Measurements from ENCODE around the gene MIPOL1.
"Not testable (repeated sequence)": the region's sequence is repeated elsewhere in the genome, so short reads cannot be mapped to it uniquely, and the experiment has no call there.

MIPOL1 gene

GRCh38 chr14:37469650-37470049 is 271.9 kb downstream of the MIPOL1 start:
- DNase-seq: no peak

DNA sequence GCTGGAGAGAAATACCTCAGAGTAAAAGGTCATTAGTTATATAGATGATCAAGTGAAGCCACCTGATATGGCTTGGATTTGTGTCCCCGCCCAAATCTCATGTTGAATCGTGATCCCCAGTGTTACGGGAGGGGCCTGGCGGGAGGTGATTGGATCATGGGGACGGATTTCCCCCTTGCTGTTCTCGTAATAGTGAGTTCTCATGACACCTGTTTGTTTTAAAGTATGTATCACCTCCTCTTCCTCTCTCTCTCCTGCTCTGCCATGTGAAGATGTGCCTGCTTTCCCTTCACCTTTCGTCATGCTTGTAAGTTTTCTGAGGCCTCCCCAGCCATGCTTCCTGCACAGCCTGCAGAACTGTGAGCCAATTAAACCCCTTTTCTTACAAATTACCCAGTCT is 272.5 kb downstream of the MIPOL1 start:
- DNase-seq: no peak

GRCh38 chr14:37472906-37473305 is 275.2 kb downstream of the MIPOL1 start:
- DNase-seq: no peak

- DNase-seq: no peak
Measured at GRCh38 chr14:37474191-37474590, 276.5 kb downstream of the MIPOL1 start.

- no peak for DNase-seq
Measured at GRCh38 chr14:37480446-37481290, 282.9 kb downstream of the MIPOL1 start.

DNA sequence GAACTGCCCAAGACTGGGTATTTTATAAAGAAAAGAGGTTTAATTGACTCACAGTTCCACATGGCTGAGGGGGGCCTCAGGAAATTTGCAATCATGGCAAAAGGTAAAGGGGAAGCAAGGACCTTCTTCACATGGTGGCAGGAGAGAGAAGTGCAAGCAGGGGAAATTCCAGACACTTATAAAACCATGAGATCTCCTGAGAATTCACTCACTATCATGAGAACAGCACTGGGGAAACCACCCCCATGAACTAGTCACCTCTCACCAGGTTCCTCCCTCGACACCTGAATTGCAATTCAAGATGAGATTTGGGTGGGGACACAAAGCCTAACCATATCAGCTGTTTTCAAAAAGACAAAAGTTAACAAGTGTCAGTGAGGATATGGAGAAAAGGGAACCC is 284.7 kb downstream of the MIPOL1 start:
- DNase-seq: no peak

GRCh38 chr14:37483672-37484071 is 285.9 kb downstream of the MIPOL1 start:
- no peak for DNase-seq

DNA sequence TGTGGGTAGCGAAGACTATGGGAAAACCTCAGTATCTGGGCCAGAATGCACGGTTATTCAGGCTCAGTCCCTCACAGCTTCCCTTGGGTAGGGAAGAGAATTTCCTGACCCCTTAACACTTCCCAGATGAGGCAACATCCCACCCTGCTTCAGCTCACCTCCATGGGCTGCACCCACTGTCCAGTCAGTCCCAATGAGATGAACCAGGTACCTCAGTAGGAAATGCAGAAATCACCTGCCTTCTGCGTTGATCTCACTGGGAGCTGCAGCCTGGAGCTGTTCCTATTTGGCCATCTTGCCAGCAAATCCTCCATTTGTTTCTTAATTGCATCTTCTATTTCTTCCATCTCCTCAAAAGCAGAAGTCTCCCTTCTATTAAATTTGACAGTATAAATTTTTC is 292.9 kb downstream of the MIPOL1 start:
- no peak for DNase-seq

GRCh38 chr14:37491076-37491475 is 293.3 kb downstream of the MIPOL1 start:
- DNase-seq: no peak

DNA sequence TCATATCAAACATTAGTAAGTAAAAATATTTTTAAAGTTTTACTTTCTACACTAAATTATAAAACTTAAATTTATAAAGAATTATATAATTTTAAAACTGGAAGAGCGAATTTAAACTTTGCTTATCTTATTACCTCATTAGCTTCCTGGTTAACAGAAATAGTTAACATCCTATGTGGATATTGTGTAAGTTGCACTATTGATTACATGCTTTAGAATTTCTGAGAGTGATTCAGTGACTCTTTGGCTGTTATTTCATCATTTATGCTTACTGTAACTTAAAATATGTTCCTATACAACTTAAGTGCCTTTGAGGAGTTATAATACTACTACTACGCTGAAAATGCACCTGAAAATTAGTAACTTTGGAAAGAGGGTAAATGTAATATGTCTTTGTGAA is 295.9 kb downstream of the MIPOL1 start:
- no peak for DNase-seq

DNA sequence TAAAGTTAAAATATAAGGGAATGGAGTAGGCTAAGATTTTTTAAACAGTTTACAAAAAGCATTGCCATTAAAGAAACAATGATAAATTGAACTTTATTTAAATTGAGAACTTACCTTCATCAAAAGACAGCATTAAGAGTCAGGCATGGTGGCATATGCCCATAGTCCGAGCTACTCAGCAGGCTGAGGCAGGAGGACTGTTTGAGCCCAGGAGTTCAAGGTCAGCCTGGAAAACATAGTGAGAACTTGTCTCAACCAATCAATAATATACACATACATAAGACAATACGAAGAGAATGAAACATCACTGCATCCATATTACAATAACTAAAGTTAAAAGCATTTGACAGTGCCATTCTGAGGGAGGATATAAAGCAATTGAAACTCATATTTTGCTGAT is 299.7 kb downstream of the MIPOL1 start:
- DNase-seq: no peak

DNA sequence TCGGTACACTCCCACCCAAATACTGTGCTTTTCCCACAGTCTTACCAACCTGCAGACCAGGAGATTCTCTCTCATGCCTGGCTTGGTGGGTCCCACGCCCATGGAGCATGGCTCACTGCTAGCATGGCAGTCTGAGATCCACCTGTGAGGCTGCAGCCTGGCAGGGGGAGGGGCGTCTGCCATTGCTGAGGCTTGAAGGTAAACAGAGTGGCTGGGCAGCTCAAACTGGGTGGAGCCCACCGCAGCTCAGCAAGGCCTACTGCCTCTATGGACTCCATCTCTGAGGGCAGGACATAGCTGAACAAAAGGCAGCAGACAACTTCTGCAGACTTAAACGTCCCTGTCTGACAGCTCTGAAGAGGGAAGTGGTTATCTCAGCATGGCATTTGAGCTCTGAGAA is 304.1 kb downstream of the MIPOL1 start:
- no peak for DNase-seq

DNA sequence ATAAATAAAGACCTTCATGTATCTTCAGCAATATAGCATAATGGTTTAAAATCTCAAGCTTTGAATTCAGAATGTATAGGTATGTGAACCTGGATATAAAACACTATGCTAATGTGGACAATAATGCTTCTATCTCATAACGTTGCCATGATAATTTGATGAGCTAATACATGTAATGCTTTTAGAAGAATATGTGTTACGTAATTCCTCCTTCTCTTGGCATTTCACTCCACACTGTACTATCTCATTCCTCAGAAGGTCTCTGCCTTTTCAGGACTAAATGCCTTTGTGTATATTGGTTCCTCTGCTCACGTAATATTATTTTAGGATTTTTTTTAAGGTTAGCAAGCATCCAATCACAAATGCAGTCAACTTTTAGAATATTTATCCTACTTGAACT is 310.8 kb downstream of the MIPOL1 start:
- no peak for DNase-seq

GRCh38 chr14:37512173-37512572 is 314.4 kb downstream of the MIPOL1 start:
- DNase-seq: no peak

DNA sequence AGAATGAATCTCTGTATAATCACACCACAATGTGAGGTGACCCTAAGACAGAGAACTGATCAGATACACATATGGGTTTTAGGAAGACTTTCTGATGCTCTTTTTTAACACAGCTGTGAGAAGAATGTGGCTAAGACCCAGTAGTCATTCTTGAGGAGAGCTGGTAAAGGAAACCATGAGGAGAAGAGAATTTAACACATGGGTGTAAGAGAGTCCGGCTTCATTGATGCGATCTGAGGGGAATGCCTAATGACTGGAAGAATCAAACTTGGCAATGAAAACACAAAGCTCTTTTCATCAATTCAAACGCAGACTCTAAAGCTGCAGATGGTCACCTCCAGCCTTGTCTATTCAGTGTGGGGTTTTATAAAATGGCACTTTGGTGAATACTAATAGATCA is 318.0 kb downstream of the MIPOL1 start:
- DNase-seq: no peak

- DNase-seq: no peak
Measured at GRCh38 chr14:37526994-37527393, 329.3 kb downstream of the MIPOL1 start.

DNA sequence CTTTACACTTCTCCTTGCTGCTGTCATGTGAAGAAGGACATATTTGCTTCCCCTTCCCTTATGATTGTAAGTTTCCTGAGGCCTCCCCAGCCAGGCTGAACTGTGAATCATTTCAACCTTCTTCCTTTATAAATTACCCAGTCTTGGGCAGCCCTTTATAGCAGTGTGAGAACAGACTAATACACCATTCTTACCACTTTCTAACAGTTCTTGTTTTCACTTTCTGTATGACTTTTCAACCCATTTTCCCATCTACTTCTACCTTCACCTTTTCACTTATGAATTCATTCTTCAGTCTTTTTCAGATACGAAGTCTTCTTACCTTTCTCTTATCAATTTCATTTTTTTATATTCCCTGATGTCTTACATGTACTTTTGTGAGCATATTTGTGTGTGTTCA is 342.3 kb downstream of the MIPOL1 start:
- DNase-seq: no peak

GRCh38 chr14:37544407-37544806 is 346.7 kb downstream of the MIPOL1 start:
- DNase-seq: no peak

DNA sequence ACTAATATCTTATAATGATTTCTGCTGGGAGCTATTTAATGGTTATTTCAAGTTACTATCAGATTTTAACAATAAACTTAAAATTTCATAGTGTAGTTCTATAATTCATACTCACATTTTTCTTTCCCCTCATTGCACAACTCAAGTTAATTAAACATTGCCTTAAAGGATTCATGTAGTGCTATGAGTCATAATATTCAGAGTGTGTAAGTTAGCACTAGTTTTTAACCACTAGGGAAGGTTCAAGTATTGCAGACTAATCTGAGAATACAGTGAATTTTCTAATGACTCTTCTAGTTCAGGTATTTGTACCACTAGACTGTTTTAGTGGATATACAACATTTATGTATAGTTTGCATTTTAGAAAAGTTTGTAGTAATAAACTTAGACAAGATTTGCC is 347.4 kb downstream of the MIPOL1 start:
- DNase-seq: no peak

DNA sequence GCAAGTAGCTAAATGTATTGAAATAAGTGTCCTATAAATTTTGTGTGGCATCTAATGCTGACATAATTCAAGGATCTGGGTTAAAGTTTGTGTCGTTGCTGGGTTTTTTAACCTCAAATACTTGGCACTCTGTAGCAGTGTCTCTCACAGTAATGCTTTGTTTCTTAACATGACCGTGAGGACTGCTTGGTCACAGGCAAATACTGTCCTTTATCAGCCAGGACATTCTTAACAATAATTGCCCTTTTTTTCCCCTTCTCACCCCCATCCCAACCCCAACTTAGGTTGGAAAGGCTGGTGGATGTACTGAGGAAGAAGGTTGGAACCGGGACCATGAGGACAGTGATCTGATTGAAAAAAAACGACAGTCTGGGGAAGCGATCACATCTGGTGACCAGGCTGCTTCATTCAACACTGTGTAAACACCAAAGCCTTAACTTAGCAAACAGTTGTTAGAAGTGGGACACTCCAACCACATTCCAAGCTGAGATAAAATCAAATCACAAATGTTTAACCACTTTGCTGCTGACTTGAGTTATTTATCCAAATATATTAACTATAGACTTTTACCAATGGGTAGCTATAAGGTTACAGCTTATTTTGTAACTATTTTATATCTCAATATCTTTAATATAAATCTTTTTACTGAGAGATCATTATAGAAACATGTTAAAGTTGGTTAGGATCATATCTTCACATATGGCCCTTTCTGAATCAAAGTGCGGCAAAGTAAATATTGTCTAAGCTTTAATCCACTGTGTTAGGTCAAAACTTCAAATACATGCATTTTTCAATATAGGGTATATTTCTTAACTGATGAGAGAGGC is 349.1 kb downstream of the MIPOL1 start:
- DNase-seq: no peak

GRCh38 chr14:37550511-37550910 is 352.8 kb downstream of the MIPOL1 start:
- DNase-seq: no peak

- no peak for DNase-seq
Measured at GRCh38 chr14:37551119-37551518, 353.4 kb downstream of the MIPOL1 start.

DNA sequence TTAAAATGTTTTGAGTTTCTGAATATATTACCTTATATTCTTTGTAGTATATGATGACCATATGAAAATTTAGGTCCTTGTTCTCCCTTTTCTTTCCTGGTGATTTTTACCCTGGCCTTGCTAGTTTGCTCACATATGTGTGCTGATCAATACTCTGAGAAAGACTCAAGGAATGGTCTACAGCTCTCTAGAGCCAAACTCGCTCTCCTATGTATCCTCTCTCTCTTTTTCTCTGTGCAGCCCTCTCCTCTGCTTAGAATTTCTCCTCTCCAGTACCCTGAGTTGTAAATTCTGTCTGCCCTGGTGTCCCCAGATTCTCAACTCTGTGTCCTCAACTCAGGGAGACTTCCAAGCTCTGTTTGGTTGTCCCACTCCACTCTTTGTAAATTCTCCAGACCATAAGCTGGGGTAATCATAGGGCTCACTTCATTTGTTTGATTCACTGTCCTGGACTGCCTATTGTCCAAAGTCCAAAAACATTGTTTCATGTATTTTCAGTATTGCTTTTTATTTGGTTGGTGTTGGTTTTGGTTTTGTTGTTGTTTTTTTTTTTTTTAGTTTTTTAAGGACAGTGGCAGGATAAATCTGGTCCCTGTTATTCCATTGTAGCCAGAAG is 356.3 kb downstream of the MIPOL1 start:
- DNase-seq: no peak

- DNase-seq: not testable (repeated sequence)
Measured at GRCh38 chr14:37555596-37555995, 357.9 kb downstream of the MIPOL1 start.

Measured in kidney glomerular epithelial cell (primary cell).